Upper lobe of left lung (tissue), 4 donors: ENCODE results near the gene CCDC158.

Source experiments
- POLR2A ChIP-seq, 4 donors: fragments of 450-650 bp; IDR thresholded peaks; one replicate each; pipeline ENCODE4 v1.5.1; 2016 to 2017; ENCODE audit warnings: antibody characterized with exemption in 4 of 4, mild to moderate bottlenecking in 2 of 4
- TF ChIP-seq, protein P1 (sequence below), 6 experiments: fragments of 450-650 bp in 4 of 6; fragments of 200-600 bp in 2 of 6; sonication (generic) in 2 of 6; IDR thresholded peaks; one replicate each; pipeline ENCODE4 v1.5.1; 2016 to 2019; ENCODE audit warnings: antibody characterized with exemption in 6 of 6

GRCh38 chr4:76316131-76316530 is 104.8 kb downstream of the CCDC158 start:
- TF ChIP-seq, protein P1, sequence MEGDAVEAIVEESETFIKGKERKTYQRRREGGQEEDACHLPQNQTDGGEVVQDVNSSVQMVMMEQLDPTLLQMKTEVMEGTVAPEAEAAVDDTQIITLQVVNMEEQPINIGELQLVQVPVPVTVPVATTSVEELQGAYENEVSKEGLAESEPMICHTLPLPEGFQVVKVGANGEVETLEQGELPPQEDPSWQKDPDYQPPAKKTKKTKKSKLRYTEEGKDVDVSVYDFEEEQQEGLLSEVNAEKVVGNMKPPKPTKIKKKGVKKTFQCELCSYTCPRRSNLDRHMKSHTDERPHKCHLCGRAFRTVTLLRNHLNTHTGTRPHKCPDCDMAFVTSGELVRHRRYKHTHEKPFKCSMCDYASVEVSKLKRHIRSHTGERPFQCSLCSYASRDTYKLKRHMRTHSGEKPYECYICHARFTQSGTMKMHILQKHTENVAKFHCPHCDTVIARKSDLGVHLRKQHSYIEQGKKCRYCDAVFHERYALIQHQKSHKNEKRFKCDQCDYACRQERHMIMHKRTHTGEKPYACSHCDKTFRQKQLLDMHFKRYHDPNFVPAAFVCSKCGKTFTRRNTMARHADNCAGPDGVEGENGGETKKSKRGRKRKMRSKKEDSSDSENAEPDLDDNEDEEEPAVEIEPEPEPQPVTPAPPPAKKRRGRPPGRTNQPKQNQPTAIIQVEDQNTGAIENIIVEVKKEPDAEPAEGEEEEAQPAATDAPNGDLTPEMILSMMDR (IDR thresholded peaks at IDR 0.05), result no peak
- no peak for TF ChIP-seq POLR2A (IDR thresholded peaks at IDR 0.05)
